ENCODE results near the gene SMCO3. TPM values are rescaled to one million over a fixed set of nuclear protein-coding genes. Genes with fewer than 3 reads are reported as not detected.
"Not testable (repeated sequence)": the region's sequence is repeated elsewhere in the genome, so short reads cannot be mapped to it uniquely, and the experiment has no call there.

SMCO3 gene
- total RNA-seq, 1 donor, result under 0.01 TPM

- peaks cover 21% of the 10 kb centered on the region for H3K79me2 ChIP-seq (ENCODE audit: insufficient read depth, low read length)
- peak overlapping the region; percentile 87 for H2AFZ ChIP-seq (ENCODE audit: low read length)
- H4K20me1 ChIP-seq (ENCODE audit: insufficient read depth, low read length), result no peaks in the 10 kb centered on the region
- peak overlapping the region; percentile 89 for H3K27ac ChIP-seq (ENCODE audit: low read depth, low read length)
- H3K27me3 ChIP-seq (ENCODE audit: insufficient read depth, low read length), result no peaks in the 10 kb centered on the region
- DNase-seq (ENCODE audit: insufficient read length, low spot score, missing footprints), result no peak
- peaks cover 12% of the 10 kb centered on the region for H3K4me1 ChIP-seq (ENCODE audit: insufficient read depth, low read length)
- no peaks in the 10 kb centered on the region for H3K36me3 ChIP-seq (ENCODE audit: insufficient read depth, low read length)
- peak overlapping the region; percentile 99 for H3K4me2 ChIP-seq (ENCODE audit: insufficient read depth, low read length)
- no peak for TF ChIP-seq CTCF (IDR thresholded peaks at IDR 0.05; ENCODE audit: extremely low read depth, low read depth, low read length)
- H3K9me3 ChIP-seq (ENCODE audit: low read depth, low read length), result no peaks in the 10 kb centered on the region
- H3K4me3 ChIP-seq (ENCODE audit: insufficient read depth, low read length), result peak overlapping the region; percentile 89
These were observed 45.1 kb downstream of the SMCO3 start for GRCh38 chr12:14768823-14769405.

GRCh38 chr12:14767617-14768016, 46.4 kb downstream of the SMCO3 start:
- Histone ChIP-seq H3K4me2 (ENCODE audit: insufficient read depth, low read length) (no peak overlapping the region), H3K4me3 (ENCODE audit: insufficient read depth, low read length) (no peak overlapping the region)

GRCh38 chr12:14766649-14767215, 47.2 kb downstream of the SMCO3 start:
- Histone ChIP-seq H3K4me3 (ENCODE audit: insufficient read depth, low read length) (no peak overlapping the region), H3K79me2 (ENCODE audit: insufficient read depth, low read length) (peaks cover 21% of the 10 kb centered on the region), H4K20me1 (ENCODE audit: insufficient read depth, low read length) (no peaks in the 10 kb centered on the region), H3K9me3 (ENCODE audit: low read depth, low read length) (no peaks in the 10 kb centered on the region), H3K27ac (ENCODE audit: low read depth, low read length) (no peak overlapping the region), H3K4me2 (ENCODE audit: insufficient read depth, low read length) (no peak overlapping the region), H3K27me3 (ENCODE audit: insufficient read depth, low read length) (no peaks in the 10 kb centered on the region), H2AFZ (ENCODE audit: low read length) (no peak overlapping the region), H3K36me3 (ENCODE audit: insufficient read depth, low read length) (no peaks in the 10 kb centered on the region), H3K4me1 (ENCODE audit: insufficient read depth, low read length) (peaks cover 12% of the 10 kb centered on the region)
- TF ChIP-seq CTCF (IDR thresholded peaks at IDR 0.05; ENCODE audit: extremely low read depth, low read depth, low read length), result no peak
- no peak for DNase-seq (ENCODE audit: insufficient read length, low spot score, missing footprints)

More at GRCh38 chr12:14767617-14768016, 46.4 kb downstream of the SMCO3 start:
- TF ChIP-seq CTCF (IDR thresholded peaks at IDR 0.05; ENCODE audit: extremely low read depth, low read depth, low read length), result no peak
- Histone ChIP-seq H3K4me1 (ENCODE audit: insufficient read depth, low read length) (peaks cover 12% of the 10 kb centered on the region), H3K9me3 (ENCODE audit: low read depth, low read length) (no peaks in the 10 kb centered on the region), H2AFZ (ENCODE audit: low read length) (no peak overlapping the region), H3K36me3 (ENCODE audit: insufficient read depth, low read length) (no peaks in the 10 kb centered on the region), H3K79me2 (ENCODE audit: insufficient read depth, low read length) (peaks cover 21% of the 10 kb centered on the region), H3K27me3 (ENCODE audit: insufficient read depth, low read length) (no peaks in the 10 kb centered on the region), H4K20me1 (ENCODE audit: insufficient read depth, low read length) (no peaks in the 10 kb centered on the region), H3K27ac (ENCODE audit: low read depth, low read length) (no peak overlapping the region)
- DNase-seq (ENCODE audit: insufficient read length, low spot score, missing footprints), result no peak

- not testable (repeated sequence) for H3K27ac ChIP-seq (ENCODE audit: low read depth, low read length); H2AFZ ChIP-seq (ENCODE audit: low read length); H3K9me3 ChIP-seq (ENCODE audit: low read depth, low read length); H3K27me3 ChIP-seq (ENCODE audit: insufficient read depth, low read length); H3K36me3 ChIP-seq (ENCODE audit: insufficient read depth, low read length); H3K4me2 ChIP-seq (ENCODE audit: insufficient read depth, low read length); DNase-seq (ENCODE audit: insufficient read length, low spot score, missing footprints); H4K20me1 ChIP-seq (ENCODE audit: insufficient read depth, low read length); H3K4me3 ChIP-seq (ENCODE audit: insufficient read depth, low read length)
- Histone ChIP-seq H3K4me1 (ENCODE audit: insufficient read depth, low read length) (peaks cover 12% of the 10 kb centered on the region), H3K79me2 (ENCODE audit: insufficient read depth, low read length) (peaks cover 21% of the 10 kb centered on the region)
These were observed 48.0 kb downstream of the SMCO3 start for GRCh38 chr12:14766020-14766419.

All from osteoblast (primary cell).